Body of pancreas (tissue), 4 donors: ENCODE data around the gene CBR4.

Experiments
- CTCF ChIP-seq, 7 experiments: fragments of 450-650 bp in 4 of 7; fragments of 200-600 bp in 3 of 7; sonication (generic) in 3 of 7; IDR thresholded peaks; one replicate each; pipeline ENCODE4 v1.5.1; 2016 to 2019; ENCODE audit warnings: antibody characterized with exemption in 7 of 7
- POLR2A ChIP-seq, 3 donors: fragments of 450-650 bp; IDR thresholded peaks; one replicate each; pipeline ENCODE4 v1.6.1; 2016; ENCODE audit warnings: antibody characterized with exemption in 3 of 3, mild to moderate bottlenecking in 2 of 3

- TF ChIP-seq POLR2A (IDR thresholded peaks at IDR 0.05): no peak
- peak in 4 of 7 experiments; percentile 26 to 36 (median 28) for TF ChIP-seq CTCF (IDR thresholded peaks at IDR 0.05)
These were observed 14.3 kb downstream of the CBR4 start for GRCh38 chr4:168995537-168996295.
